UCSD-AML1 (cell line): ENCODE measurements around the gene PCDHGA10.
"Not testable (repeated sequence)": the region's sequence is repeated elsewhere in the genome, so short reads cannot be mapped to it uniquely, and the experiment has no call there.

Experiments used
- DNase-seq: peaks from one replicate; lab custom pipeline; 2025; ENCODE audit not compliant: unreplicated experiment; lab: John Stamatoyannopoulos, UW

The PCDHGA10 gene

DNA sequence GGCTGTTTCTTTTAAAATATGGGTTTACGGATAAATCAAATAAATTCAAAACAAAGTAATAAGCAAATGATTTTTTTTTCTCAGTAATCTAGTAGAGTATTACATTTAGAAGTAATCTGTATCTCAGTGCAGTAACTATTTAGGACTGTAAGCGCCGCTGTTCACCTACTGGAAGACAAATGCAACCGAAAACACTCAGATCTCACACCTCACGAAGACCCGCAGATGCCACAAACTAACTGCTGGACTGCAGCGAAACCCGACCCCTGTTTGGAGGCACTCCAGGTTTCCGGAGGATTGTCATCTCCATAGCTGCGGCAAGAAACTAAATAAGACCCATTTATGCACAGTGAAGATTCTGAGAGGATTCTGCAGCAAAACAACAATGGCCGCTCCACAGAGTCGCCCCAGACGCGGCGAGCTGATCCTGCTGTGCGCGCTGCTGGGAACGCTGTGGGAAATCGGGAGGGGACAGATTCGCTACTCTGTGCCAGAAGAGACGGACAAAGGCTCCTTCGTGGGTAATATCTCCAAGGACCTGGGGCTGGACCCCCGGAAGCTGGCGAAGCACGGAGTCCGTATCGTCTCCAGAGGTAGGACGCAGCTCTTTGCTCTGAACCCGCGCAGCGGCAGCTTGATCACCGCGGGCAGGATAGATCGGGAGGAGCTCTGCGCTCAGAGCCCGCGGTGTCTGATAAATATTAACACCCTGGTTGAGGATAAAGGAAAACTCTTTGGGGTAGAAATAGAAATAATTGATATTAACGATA lies 20.2 kb upstream of the PCDHGA10 start, which contains the start of gene PCDHGA8:
Gene PCDHGA8 (plus strand): TSS at position 205 of the 770 bp plus-strand sequence. CDS start 181 bp downstream, at position 386.
- no peak for DNase-seq

GRCh38 chr5:141393267-141393666 lies 19.5 kb upstream of the PCDHGA10 start:
- DNase-seq = no peak

DNA sequence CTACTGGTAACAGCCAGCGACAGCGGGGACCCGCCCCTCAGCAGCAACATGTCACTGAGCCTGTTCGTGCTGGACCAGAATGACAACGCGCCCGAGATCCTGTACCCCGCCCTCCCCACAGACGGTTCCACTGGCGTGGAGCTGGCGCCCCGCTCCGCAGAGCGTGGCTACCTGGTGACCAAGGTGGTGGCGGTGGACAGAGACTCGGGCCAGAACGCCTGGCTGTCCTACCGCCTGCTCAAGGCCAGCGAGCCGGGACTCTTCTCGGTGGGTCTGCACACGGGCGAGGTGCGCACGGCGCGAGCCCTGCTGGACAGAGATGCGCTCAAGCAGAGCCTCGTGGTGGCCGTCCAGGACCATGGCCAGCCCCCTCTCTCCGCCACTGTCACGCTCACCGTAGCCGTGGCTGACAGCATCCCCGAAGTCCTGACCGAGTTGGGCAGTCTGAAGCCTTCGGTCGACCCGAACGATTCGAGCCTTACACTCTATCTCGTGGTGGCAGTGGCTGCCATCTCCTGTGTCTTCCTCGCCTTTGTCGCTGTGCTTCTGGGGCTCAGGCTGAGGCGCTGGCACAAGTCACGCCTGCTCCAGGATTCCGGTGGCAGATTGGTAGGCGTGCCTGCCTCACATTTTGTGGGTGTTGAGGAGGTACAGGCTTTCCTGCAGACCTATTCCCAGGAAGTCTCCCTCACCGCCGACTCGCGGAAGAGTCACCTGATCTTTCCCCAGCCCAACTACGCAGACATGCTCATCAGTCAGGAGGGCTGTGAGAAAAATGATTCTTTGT lies 18.2 kb upstream of the PCDHGA10 start:
- not testable (repeated sequence) for DNase-seq

- DNase-seq = not testable (repeated sequence)
Measured at GRCh38 chr5:141397756-141398551, 14.8 kb upstream of the PCDHGA10 start, which contains the start of gene PCDHGB5. PCDHGB5 (plus strand) TSS chr5:141397947; CDS start chr5:141398128, 181 bp downstream.

DNA sequence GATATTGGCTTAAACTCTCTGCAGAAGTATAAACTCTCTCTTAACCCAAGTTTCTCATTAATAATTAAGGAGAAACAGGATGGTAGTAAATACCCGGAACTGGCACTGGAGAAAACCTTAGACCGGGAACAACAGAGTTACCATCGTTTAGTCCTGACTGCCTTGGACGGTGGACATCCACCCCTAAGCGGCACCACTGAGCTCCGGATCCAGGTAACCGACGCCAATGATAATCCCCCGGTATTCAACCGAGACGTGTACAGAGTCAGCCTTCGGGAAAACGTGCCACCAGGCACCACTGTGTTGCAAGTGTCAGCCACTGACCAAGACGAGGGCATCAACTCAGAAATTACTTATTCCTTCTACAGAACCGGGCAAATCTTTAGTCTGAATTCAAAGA lies 14.2 kb upstream of the PCDHGA10 start:
- no peak for DNase-seq

GRCh38 chr5:141399555-141400258 lies 13.1 kb upstream of the PCDHGA10 start:
- DNase-seq = no peak

DNA sequence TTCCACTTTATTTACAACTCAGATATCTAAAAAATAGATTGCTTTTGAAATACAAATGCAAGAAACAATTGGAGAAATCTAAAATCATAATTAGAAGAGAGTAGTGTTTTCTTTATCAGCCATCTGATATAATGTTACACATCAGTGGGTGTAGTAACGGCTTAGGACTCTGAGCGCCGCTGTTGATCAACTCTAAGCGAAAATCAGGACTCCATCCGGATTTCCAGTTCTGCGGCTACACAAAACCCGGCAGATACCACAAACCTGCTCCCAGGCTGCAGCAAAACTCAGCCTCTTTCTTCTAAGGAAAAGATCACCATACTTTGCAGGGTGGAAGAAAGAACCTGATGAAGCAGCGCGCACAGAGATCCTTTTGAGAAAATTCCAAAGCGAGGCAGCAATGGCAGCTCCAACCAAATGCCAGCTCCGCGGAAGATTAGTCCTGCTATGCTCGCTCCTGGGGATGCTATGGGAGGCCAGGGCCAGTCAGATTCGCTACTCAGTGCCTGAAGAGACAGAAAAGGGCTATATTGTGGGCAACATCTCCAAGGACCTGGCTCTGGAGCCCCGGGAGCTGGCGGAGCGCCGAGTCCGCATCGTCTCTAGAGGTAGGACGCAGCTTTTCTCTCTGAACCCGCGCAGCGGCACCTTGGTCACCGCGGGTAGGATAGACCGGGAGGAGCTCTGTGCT lies 10.1 kb upstream of the PCDHGA10 start, which contains the start of gene PCDHGA9:
Gene PCDHGA9 (plus strand): TSS at position 226 of the 691 bp plus-strand sequence. CDS start 175 bp downstream, at position 401.
- DNase-seq = no peak

DNA sequence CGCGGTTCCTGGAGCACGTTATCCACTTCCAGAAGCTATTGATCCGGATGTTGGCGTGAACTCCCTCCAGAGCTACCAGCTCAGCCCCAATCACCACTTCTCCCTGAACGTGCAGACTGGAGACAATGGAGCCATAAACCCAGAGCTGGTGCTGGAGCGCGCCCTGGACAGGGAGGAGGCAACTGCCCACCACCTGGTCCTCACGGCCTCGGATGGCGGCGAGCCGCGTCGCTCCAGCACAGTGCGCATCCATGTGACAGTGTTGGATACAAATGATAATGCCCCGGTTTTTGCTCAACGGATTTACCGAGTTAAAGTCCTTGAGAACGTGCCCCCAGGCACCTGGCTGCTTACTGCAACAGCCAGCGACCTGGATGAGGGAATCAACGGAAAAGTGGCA lies 9.4 kb upstream of the PCDHGA10 start:
- no peak for DNase-seq

DNA sequence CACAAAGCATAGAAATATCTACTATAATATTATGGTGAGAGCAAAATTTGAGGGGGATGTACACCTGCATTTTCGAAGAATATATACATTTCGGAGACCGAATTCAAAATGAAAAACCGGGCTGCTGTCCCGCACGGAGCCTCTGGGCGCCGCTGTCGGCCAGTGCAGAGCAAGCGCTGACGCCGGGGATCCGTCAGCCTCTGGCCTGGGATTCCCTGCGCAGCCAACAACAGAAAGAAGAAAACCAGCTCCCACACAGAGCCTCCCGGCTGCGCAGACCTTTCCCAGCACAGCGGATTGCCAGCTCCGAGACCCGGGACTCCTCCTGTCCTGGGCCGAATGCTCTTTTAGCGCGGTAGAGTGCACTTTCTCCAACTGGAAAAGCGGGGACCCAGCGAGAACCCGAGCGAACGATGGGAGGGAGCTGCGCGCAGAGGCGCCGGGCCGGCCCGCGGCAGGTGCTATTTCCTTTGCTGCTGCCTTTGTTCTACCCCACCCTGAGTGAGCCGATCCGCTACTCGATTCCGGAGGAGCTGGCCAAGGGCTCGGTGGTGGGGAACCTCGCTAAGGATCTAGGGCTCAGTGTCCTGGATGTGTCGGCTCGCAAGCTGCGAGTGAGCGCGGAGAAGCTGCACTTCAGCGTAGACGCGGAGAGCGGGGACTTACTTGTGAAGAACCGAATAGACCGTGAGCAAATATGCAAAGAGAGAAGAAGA lies 4.8 kb upstream of the PCDHGA10 start, which contains the start of gene PCDHGB6:
Gene PCDHGB6 (plus strand): TSS at position 232 of the 716 bp plus-strand sequence. CDS start 182 bp downstream, at position 414.
- not testable (repeated sequence) for DNase-seq

- DNase-seq = no peak
Measured at GRCh38 chr5:141409598-141410306, 3.0 kb upstream of the PCDHGA10 start.

DNA sequence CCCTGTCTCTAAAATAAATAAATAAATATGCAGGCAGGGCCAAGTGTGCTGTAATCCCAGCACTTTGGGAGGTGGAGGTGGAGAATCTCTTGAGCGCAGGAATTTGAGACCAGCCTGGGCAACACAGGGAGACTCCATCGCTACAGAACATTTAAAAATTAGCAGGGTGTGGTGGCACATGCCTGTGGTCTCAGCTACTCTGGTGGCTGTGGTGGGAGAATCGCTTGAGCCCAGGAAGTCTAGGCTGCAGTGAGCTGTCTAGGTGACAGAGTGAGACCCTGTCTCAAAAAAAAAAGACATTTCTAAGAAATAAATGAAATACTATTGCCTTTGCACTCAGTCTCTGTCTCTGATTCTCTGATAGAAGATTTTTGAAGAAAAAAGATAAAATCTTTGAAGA lies 1.2 kb upstream of the PCDHGA10 start:
- no peak for DNase-seq

GRCh38 chr5:141413540-141414069 lies 818 bp downstream of the PCDHGA10 start:
- no peak for DNase-seq

GRCh38 chr5:141414548-141415274 lies 1.9 kb downstream of the PCDHGA10 start:
- not testable (repeated sequence) for DNase-seq

DNA sequence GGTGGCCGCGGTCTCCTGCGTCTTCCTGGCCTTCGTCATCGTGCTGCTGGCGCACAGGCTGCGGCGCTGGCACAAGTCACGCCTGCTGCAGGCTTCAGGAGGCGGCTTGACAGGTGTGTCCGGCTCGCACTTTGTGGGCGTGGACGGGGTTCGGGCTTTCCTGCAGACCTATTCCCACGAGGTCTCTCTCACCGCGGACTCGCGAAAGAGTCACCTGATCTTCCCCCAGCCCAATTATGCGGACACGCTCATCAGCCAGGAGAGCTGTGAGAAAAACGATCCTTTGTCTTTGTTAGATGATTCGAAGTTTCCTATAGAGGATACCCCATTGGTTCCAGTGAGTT lies 2.5 kb downstream of the PCDHGA10 start:
- DNase-seq = not testable (repeated sequence)

GRCh38 chr5:141417494-141418172 lies 4.8 kb downstream of the PCDHGA10 start, which contains the start of gene PCDHGB7:
PCDHGB7 (plus strand) TSS chr5:141417677; CDS start chr5:141417860, 183 bp downstream.
- DNase-seq = peak; percentile 73

DNA sequence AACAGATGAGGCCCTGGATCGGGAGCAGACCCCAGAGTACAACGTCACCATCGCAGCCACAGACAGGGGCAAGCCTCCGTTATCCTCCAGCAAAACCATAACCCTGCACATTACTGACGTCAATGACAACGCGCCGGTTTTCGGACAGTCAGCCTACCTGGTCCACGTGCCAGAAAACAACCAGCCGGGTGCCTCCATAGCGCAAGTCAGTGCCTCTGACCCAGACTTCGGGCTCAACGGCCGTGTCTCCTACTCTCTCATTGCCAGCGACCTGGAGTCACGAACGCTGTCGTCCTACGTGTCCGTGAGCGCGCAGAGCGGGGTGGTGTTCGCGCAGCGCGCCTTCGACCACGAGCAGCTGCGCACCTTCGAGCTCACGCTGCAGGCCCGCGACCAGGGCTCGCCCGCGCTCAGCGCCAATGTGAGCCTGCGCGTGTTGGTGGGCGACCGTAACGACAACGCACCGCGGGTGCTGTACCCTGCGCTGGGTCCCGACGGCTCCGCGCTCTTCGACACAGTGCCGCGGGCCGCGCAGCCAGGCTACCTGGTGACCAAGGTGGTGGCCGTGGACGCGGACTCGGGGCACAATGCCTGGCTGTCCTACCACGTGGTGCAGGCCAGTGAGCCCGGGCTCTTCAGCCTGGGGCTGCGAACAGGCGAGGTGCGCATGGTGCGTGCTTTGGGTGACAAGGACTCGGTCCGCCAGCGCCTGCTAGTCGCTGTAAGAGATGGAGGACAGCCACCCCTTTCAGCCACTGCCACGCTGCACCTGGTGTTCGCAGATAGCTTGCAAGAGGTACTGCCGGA lies 6.5 kb downstream of the PCDHGA10 start:
- DNase-seq = no peak
